Fibroblast of mammary gland (primary cell): ENCODE measurements around the gene PXDC1.
"Not testable (repeated sequence)": the region's sequence is repeated elsewhere in the genome, so short reads cannot be mapped to it uniquely, and the experiment has no call there.

Experiments used
- DNase-seq: peaks from one replicate; pipeline ENCODE4 v3.0.0-alpha.2; 2010; ENCODE audit warnings: low read depth
- H3K4me3 ChIP-seq: 2 replicates; pipeline ENCODE4 v1.5.1; 2011; ENCODE audit warnings: low read depth, mild to moderate bottlenecking, low read length, moderate library complexity; ENCODE audit not compliant: control insufficient read depth
- CTCF ChIP-seq: conservative IDR thresholded peaks from 2 replicates; pipeline ENCODE4 v1.5.1; 2011; ENCODE audit warnings: low read depth, low read length, inconsistent platforms; ENCODE audit not compliant: control insufficient read depth, insufficient read depth

The PXDC1 gene

DNA sequence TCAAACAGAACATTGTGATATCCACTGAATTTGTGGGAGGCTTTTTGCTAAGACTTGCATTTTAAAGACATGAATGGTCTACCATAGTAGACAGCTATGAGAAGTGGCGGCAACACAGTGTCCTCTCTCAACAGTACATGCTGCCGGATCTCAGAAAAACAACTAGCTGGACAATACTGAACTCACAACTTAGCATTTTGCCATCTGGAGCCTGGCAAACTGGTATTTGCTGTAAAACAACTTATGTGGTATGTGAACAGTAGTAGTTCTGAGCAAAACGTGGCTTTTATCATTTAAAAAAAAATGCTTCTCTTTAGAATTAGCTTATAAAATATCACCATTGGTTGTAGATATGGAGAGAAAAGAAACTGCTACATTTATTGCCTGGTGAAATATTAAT is 3.3 kb upstream of the PXDC1 start:
- no peak for DNase-seq
- no peak for TF ChIP-seq CTCF
- H3K4me3 ChIP-seq: no peak overlapping the region

GRCh38 chr6:3754032-3754725 is 2.7 kb upstream of the PXDC1 start:
- not testable (repeated sequence) for DNase-seq, H3K4me3 ChIP-seq

DNA sequence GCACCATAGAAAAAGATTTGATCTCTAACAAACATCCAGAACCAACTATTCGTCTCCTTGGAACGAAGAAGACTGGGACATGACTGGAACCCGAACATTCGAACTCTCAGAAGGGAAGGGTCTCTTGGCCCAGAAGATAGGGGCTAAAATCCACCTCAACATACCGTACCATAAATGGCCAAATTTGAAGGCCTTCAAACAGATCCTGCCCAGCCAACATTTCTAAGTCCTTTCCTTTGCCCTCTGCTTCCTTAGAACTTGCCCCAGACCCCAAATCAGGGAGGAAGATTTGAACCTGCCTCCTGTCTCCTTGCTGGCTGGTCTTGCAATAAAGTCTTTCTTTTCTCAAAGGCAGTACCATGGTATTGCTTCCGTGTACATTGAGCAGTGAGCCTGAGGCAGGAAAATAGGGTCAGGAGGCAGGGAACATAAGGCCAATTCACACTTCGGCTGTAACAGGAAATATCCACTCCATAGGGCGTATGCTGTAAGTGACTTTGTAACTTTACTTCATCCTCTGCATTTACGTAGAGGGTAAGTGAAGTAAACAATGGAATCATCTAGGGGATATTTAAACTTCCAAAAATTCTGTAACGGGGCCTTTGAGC is 1.8 kb upstream of the PXDC1 start:
- no peak for TF ChIP-seq CTCF
- H3K4me3 ChIP-seq: no peak overlapping the region
- DNase-seq: no peak

DNA sequence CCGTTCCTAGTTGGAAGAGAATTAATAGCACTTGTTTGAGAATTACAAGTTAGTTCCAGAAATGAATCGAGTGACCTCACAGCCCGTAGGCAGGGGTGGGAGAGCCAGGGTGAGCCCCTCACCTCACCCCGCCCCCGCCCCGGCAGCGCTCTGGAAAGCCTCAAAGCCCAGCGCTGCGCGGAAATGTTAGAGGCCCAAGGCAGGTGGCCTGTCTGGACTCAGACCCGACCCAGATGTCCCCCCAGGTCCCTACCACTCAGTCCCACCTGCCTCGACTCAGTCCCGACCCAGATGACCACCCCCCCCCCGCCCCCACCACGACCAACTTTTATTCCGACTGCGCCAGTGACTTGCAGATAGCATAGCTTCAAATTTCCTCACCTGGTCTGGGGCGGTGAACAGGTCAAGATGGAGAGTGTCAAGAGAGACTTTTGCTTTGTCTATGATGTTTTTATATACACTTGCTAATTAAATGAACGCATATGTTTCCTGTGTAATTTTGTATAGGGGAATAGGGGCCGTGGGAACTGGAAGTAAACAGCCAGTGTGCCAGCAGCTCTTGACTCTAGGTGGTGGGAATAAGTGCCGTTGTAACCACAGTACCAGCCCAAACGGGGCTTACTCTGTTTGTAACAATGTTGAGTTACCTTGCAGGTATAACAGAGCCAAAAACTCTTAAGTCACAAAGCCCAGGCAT is 1.2 kb upstream of the PXDC1 start:
- DNase-seq: no peak
- H3K4me3 ChIP-seq: peak overlapping the region; percentile 57
- TF ChIP-seq CTCF: no peak

DNA sequence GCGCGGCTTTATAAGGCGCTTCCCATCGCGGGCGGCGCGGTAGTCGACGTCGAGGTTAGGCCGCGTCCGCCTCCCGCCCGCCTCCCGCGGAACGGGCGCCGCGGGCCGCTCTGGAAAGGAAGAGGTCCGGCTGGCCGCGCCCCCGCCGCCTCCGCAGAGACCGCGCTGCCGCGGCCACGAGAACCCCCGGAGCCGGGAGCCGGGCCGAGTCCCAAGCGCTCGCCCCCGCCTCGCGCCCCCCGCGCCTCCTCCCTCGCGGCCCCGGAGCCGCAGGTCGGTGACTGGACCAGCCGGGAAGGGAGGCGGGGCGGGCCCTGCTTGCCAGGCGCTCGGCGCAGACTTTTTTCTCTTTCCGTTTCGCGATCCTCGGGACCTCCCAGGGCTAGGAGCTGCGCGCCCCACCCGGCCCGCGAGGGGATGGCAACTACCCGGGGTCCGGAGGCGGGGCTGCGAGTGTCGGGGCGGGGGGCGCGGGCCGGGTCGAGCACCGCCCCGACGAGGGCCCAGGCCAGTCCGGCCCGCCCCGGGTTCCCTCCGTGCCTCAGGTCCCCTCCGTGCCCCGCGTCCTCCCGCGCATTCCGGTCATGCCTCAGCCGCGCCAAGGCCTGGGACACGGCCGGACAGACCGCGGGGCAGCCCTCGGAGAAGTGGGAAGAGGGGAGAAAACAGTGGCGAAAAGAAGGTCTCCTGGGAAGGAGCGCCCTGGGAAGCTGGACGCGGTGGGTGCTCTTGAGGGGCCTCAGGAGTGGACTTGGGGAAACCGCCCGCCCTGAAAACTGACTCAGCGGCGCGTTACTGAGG is 417 bp upstream of the PXDC1 start:
- peak; percentile 1 for TF ChIP-seq CTCF
- H3K4me3 ChIP-seq: peak overlapping the region; percentile 69
- DNase-seq: peak; percentile 87

- peak; percentile 68 for DNase-seq
- no peak for TF ChIP-seq CTCF
- peak overlapping the region; percentile 69 for H3K4me3 ChIP-seq
These were observed 1.0 kb downstream of the PXDC1 start for GRCh38 chr6:3750317-3751076.
